IgD-negative memory B cell (primary cell): ENCODE measurements around the gene DENND4C. TPM values are rescaled to one million over a fixed set of nuclear protein-coding genes. Genes with fewer than 3 reads are reported as not detected.
"Not testable (repeated sequence)": the region's sequence is repeated elsewhere in the genome, so short reads cannot be mapped to it uniquely, and the experiment has no call there.

Experiments used
- H3K27ac Mint-ChIP-seq, 3 donors: one replicate each; pipeline ENCODE4 v1.8.0; 2020 to 2022; ENCODE audit warnings: mild to moderate bottlenecking in 3 of 3, mixed read lengths in 3 of 3, moderate library complexity in 1 of 3
- H3K27me3 Mint-ChIP-seq: one replicate; pipeline ENCODE4 v1.8.0; 2021; ENCODE audit warnings: mixed read lengths
- H3K36me3 Mint-ChIP-seq: one replicate; pipeline ENCODE4 v1.8.0; 2020; ENCODE audit warnings: mild to moderate bottlenecking, mixed read lengths
- H3K4me1 Mint-ChIP-seq, 3 donors: one replicate each; pipeline ENCODE4 v1.8.0; 2020 to 2022; ENCODE audit warnings: mixed read lengths in 3 of 3, mild to moderate bottlenecking in 1 of 3
- H3K4me3 Mint-ChIP-seq, 4 donors: one replicate each; pipeline ENCODE4 v1.8.0; 2020 to 2022; ENCODE audit warnings: mild to moderate bottlenecking in 4 of 4, mixed read lengths in 4 of 4, moderate library complexity in 3 of 4
- H3K9me3 Mint-ChIP-seq, 3 donors: one replicate each; pipeline ENCODE4 v1.8.0; 2020 to 2021; ENCODE audit warnings: mixed read lengths in 3 of 3, mild to moderate bottlenecking in 1 of 3
- polyA plus RNA-seq: library from polyadenylated mRNA; unstranded; fragments of 300-500 nt; fragmentation: Illumina TruSeq; gene quantifications from one replicate; pipeline ENCODE4 v1.2.3, GENCODE V29; 2021

The DENND4C gene
- polyA plus RNA-seq, 1 donor from 2014 or later: 15.2 TPM

- no peaks in the 10 kb centered on the region for H3K36me3 Mint-ChIP-seq
- H3K27ac Mint-ChIP-seq: peak overlapping the region in 1 of 3 donors; percentile 86
- no peaks in the 10 kb centered on the region for H3K9me3 Mint-ChIP-seq
- H3K27me3 Mint-ChIP-seq: no peaks in the 10 kb centered on the region
- peaks cover 18 to 32% (median 23%) of the 10 kb centered on the region in 3 donors for H3K4me1 Mint-ChIP-seq
- H3K4me3 Mint-ChIP-seq: peak overlapping the region in 2 of 4 donors; percentile 14 to 68
Measured at GRCh38 chr9:19381656-19382055, 151.2 kb downstream of the DENND4C start.

- H3K4me1 Mint-ChIP-seq, H3K27ac Mint-ChIP-seq, H3K9me3 Mint-ChIP-seq, H3K36me3 Mint-ChIP-seq, H3K27me3 Mint-ChIP-seq, H3K4me3 Mint-ChIP-seq: not testable (repeated sequence)
Measured at GRCh38 chr9:19385212-19385611, 154.7 kb downstream of the DENND4C start.

DNA sequence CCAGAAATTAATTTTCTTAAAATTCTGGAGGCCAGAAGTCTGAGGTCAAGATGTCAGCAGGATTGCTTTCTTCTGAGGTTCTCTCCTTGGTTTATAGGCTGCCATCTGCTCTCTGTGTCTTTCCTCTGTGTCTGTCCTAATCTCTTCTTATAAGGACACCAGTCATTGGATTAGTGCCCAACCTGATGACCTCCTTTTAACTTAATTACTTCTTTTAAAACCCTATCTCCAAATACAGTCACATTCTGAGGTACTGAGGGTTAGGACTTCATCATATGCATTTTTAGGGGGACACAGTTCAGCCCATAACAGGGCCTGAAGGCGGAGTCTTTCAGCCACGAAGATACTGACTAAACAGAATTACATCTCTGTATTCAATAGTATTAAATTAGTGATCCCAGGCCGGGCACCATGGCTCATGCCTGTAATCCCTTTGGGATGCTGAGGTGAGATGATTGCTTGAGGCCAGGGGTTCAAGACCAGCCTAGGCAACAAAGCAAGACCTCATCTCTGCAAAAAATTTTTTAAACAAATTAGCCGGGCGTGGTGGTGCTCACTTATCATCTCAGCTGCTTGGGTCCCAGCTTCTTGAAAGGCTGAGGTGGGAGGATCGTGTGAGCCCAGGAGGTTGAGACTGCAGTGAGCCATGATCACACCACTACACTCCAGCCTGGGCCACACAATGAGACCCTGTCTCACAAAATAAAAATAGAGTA lies 155.5 kb downstream of the DENND4C start:
- peak overlapping the region in 1 of 4 donors; percentile 29 for H3K4me3 Mint-ChIP-seq
- H3K4me1 Mint-ChIP-seq: peaks cover 0 to 4% (median 2%) of the 10 kb centered on the region in 3 donors
- no peaks in the 10 kb centered on the region for H3K36me3 Mint-ChIP-seq
- H3K27ac Mint-ChIP-seq: no peak overlapping the region
- peaks cover 4% of the 10 kb centered on the region for H3K27me3 Mint-ChIP-seq
- H3K9me3 Mint-ChIP-seq: no peaks in the 10 kb centered on the region

- H3K36me3 Mint-ChIP-seq: no peaks in the 10 kb centered on the region
- H3K27ac Mint-ChIP-seq: no peak overlapping the region
- no peaks in the 10 kb centered on the region for H3K4me1 Mint-ChIP-seq
- peaks cover 4% of the 10 kb centered on the region for H3K27me3 Mint-ChIP-seq
- peak overlapping the region in 1 of 4 donors; percentile 29 for H3K4me3 Mint-ChIP-seq
- H3K9me3 Mint-ChIP-seq: no peaks in the 10 kb centered on the region
Measured at GRCh38 chr9:19386502-19387044, 156.1 kb downstream of the DENND4C start.

DNA sequence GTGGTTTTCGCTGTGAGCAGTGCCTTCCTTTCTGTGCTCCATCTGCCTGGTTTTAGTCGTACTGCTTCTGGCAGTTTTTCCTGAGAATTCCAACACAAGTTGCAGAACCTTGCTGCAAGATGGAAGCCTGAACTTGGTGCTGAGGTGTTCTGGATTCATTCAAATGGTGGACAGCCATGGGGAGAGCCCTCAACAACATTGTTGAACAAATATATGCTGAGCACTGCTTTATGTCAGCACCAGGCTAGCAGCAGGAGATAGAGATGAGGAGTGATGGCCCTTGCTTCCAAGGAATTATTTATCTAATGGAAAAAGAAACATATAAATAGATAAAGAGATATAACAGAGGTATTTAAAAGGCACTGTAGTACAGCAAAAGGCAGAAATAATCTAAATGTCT lies 156.8 kb downstream of the DENND4C start:
- H3K27me3 Mint-ChIP-seq: peaks cover 4% of the 10 kb centered on the region
- no peak overlapping the region for H3K4me3 Mint-ChIP-seq
- H3K36me3 Mint-ChIP-seq: no peaks in the 10 kb centered on the region
- no peak overlapping the region for H3K27ac Mint-ChIP-seq
- no peaks in the 10 kb centered on the region for H3K9me3 Mint-ChIP-seq
- H3K4me1 Mint-ChIP-seq: no peaks in the 10 kb centered on the region

- H3K36me3 Mint-ChIP-seq: not testable (repeated sequence)
Measured at GRCh38 chr9:19389539-19389938, 159.0 kb downstream of the DENND4C start.

GRCh38 chr9:19397845-19398244 lies 167.4 kb downstream of the DENND4C start:
- H3K27ac Mint-ChIP-seq: no peak overlapping the region
- peaks cover 0 to 2% (median 0%) of the 10 kb centered on the region in 3 donors for H3K9me3 Mint-ChIP-seq
- H3K27me3 Mint-ChIP-seq: peaks cover 1% of the 10 kb centered on the region
- H3K4me1 Mint-ChIP-seq: peaks cover 0 to 3% (median 2%) of the 10 kb centered on the region in 3 donors
- H3K36me3 Mint-ChIP-seq: no peaks in the 10 kb centered on the region
- H3K4me3 Mint-ChIP-seq: no peak overlapping the region

More at GRCh38 chr9:19389539-19389938, 159.0 kb downstream of the DENND4C start:
- not testable (repeated sequence) for H3K4me1 Mint-ChIP-seq, H3K27me3 Mint-ChIP-seq, H3K4me3 Mint-ChIP-seq, H3K9me3 Mint-ChIP-seq, H3K27ac Mint-ChIP-seq

DNA sequence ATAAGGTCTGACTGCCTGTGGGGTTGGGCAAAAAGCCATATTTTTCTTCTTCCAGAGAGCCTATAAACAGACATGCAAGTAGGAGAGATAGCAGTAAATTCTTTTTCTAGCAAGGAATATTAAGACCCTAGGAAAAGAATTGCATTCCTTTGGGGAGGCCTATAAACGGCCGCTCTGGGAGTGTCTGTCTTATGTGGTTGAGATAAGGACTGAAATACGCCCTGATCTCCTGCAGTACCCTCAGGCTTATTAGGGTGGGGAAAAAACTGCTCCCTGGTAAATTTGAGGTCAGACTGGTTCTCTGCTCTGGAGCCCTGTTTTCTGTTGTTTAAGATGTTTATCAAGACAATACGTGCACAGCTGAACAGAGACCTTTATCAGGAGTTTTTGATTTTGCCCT lies 172.7 kb downstream of the DENND4C start:
- not testable (repeated sequence) for H3K36me3 Mint-ChIP-seq, H3K9me3 Mint-ChIP-seq, H3K4me1 Mint-ChIP-seq, H3K27me3 Mint-ChIP-seq, H3K27ac Mint-ChIP-seq, H3K4me3 Mint-ChIP-seq

- H3K4me1 Mint-ChIP-seq: peaks cover 3 to 5% (median 5%) of the 10 kb centered on the region in 3 donors
- no peaks in the 10 kb centered on the region for H3K27me3 Mint-ChIP-seq
- peak overlapping the region in 1 of 4 donors; percentile 1 for H3K4me3 Mint-ChIP-seq
- H3K27ac Mint-ChIP-seq: peak overlapping the region in 1 of 3 donors; percentile 61
- H3K36me3 Mint-ChIP-seq: no peaks in the 10 kb centered on the region
- peaks cover 0 to 2% (median 0%) of the 10 kb centered on the region in 3 donors for H3K9me3 Mint-ChIP-seq
Measured at GRCh38 chr9:19404283-19405075, 174.0 kb downstream of the DENND4C start.

DNA sequence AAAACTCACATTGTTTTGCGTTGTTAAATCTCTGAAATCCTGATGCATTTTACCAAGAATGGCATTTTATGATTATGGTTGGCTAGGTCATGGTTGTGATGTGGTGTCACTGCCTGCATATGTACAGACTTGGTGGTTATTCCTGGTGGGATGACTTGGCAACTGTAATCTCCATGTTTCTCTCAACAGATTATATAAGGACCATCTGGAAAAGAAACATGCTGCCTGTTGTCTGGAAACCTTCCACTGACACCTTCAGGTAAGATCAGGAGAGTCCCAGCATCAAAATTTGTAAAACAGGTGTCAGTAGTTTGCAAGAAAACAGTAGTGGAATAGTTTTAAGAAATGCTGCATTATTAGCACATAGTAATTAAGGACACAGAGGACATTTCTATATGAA lies 175.3 kb downstream of the DENND4C start:
- no peak overlapping the region for H3K27ac Mint-ChIP-seq

GRCh38 chr9:19408316-19408692 lies 177.8 kb downstream of the DENND4C start:
- Mint-ChIP-seq H3K27ac (no peak overlapping the region), H3K9me3 (no peaks in the 10 kb centered on the region), H3K27me3 (no peaks in the 10 kb centered on the region), H3K4me3 (peak overlapping the region; percentile 86 to 97 (median 94)), H3K36me3 (peaks cover 3% of the 10 kb centered on the region), H3K4me1 (peaks cover 8 to 12% (median 10%) of the 10 kb centered on the region in 3 donors)

More for the DNA sequence above, 175.3 kb downstream of the DENND4C start:
- peaks cover 8 to 12% (median 8%) of the 10 kb centered on the region in 3 donors for H3K4me1 Mint-ChIP-seq
- H3K4me3 Mint-ChIP-seq: peak overlapping the region in 1 of 4 donors; percentile 11
- peaks cover 0 to 2% (median 0%) of the 10 kb centered on the region in 3 donors for H3K9me3 Mint-ChIP-seq
- no peaks in the 10 kb centered on the region for H3K27me3 Mint-ChIP-seq
- no peaks in the 10 kb centered on the region for H3K36me3 Mint-ChIP-seq

- Mint-ChIP-seq H3K27ac (peak within 1 kb of the TSS; percentile 7 to 69 (median 16)), H3K36me3 (peaks cover 3% of the 10 kb centered on the region), H3K4me1 (peaks cover 8 to 12% (median 10%) of the 10 kb centered on the region in 3 donors), H3K9me3 (no peaks in the 10 kb centered on the region), H3K27me3 (no peaks in the 10 kb centered on the region), H3K4me3 (peak within 1 kb of the TSS; percentile 86 to 97 (median 94))
Measured at GRCh38 chr9:19408693-19409400, 178.4 kb downstream of the DENND4C start, which contains the start of gene ACER2. Gene ACER2 (plus strand): TSS chr9:19409009. CDS start chr9:19409085, 76 bp downstream.

GRCh38 chr9:19409401-19410194 lies 179.1 kb downstream of the DENND4C start:
- Mint-ChIP-seq H3K27ac (peak overlapping the region in 1 of 3 donors; percentile 69), H3K9me3 (no peaks in the 10 kb centered on the region), H3K4me3 (peak overlapping the region; percentile 86 to 97 (median 94)), H3K36me3 (peaks cover 3% of the 10 kb centered on the region), H3K27me3 (no peaks in the 10 kb centered on the region), H3K4me1 (peaks cover 8 to 12% (median 10%) of the 10 kb centered on the region in 3 donors)

- Mint-ChIP-seq H3K4me1 (peaks cover 8 to 12% (median 10%) of the 10 kb centered on the region in 3 donors), H3K36me3 (peaks cover 3% of the 10 kb centered on the region)
Measured at GRCh38 chr9:19410195-19410503, 179.7 kb downstream of the DENND4C start.

More at GRCh38 chr9:19410195-19410503, 179.7 kb downstream of the DENND4C start:
- Mint-ChIP-seq H3K27ac (no peak overlapping the region), H3K9me3 (no peaks in the 10 kb centered on the region), H3K4me3 (peak overlapping the region in 3 of 4 donors; percentile 86 to 94 (median 94)), H3K27me3 (no peaks in the 10 kb centered on the region)
